IPS-18a (cell line): ENCODE measurements around the gene GOLGA8S.
"Not testable (repeated sequence)": the region's sequence is repeated elsewhere in the genome, so short reads cannot be mapped to it uniquely, and the experiment has no call there.

Source experiments
- H3K27ac ChIP-seq: one replicate; pipeline ENCODE4 v1.5.1; 2013; ENCODE audit warnings: low read length
- H3K27me3 ChIP-seq: one replicate; pipeline ENCODE4 v1.6.1; 2013; ENCODE audit warnings: mild to moderate bottlenecking, low read length; ENCODE audit not compliant: control insufficient read depth, insufficient read depth
- H3K36me3 ChIP-seq: one replicate; pipeline ENCODE4 v1.6.1; 2013; ENCODE audit warnings: low read depth, low read length; ENCODE audit not compliant: control insufficient read depth
- H3K4me1 ChIP-seq: one replicate; pipeline ENCODE4 v1.6.1; 2013; ENCODE audit warnings: low read depth, low read length; ENCODE audit not compliant: control insufficient read depth
- H3K4me3 ChIP-seq: one replicate; pipeline ENCODE4 v1.5.1; 2013; ENCODE audit warnings: low read length
- H3K9ac ChIP-seq: one replicate; pipeline ENCODE4 v1.6.1; 2013; ENCODE audit warnings: mild to moderate bottlenecking, low read length, moderate library complexity
- H3K9me3 ChIP-seq: one replicate; pipeline ENCODE4 v1.6.1; 2013; ENCODE audit warnings: low read depth, low read length; ENCODE audit not compliant: control insufficient read depth

The GOLGA8S gene

DNA sequence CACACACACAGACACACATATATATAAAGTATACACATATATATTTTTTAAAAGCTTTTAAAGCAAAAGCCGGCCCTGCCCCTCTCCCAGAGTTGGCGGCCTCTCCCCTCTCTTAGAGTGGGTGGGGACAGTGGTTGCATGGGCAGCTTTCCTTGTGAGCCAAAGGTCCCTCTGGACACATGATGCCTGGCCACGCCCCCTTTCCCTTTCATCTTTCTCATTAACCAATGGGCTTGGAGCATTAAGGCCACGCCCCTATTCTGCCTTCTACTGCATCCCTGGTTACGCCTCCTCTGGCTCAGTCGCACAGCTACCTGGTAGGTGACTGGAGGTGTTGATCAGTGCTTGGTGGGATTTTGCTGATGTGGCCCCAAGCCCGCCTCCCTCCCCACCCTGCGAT, at the start of gene GOLGA8S:
GOLGA8S (plus strand) TSS at position 301 of the 400 bp plus-strand sequence; CDS start at position 363, 62 bp downstream.
- not testable (repeated sequence) for H3K27ac ChIP-seq, H3K4me3 ChIP-seq

DNA sequence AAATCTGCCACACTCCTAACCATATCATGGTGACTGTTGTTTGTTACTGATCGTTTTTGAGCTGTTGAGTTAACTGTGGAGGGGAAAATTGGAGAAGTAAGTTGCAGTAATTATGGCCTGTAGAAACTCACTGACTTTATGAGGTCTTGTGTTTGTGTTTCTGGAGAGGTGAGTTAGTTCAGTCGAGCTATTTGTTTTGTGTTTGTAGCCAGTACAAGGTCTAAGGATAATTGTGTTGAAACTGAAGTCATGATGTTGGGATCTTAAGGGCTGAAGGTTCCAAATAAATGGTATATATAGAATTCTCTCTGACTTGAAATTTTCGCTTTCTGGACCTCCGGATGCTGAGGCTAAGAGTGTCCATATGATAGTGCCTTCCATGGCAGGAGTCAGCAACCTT, 49.7 kb upstream of the GOLGA8S start:
- H3K9ac ChIP-seq, H3K27me3 ChIP-seq, H3K36me3 ChIP-seq, H3K9me3 ChIP-seq, H3K27ac ChIP-seq, H3K4me3 ChIP-seq, H3K4me1 ChIP-seq: not testable (repeated sequence)

More for the DNA sequence above, at the start of gene GOLGA8S:
- not testable (repeated sequence) for H3K27me3 ChIP-seq, H3K36me3 ChIP-seq, H3K9me3 ChIP-seq, H3K9ac ChIP-seq, H3K4me1 ChIP-seq

- not testable (repeated sequence) for H3K4me1 ChIP-seq, H3K4me3 ChIP-seq, H3K36me3 ChIP-seq, H3K9me3 ChIP-seq, H3K27me3 ChIP-seq, H3K9ac ChIP-seq, H3K27ac ChIP-seq
Observed at GRCh38 chr15:23305921-23306320, 48.6 kb upstream of the GOLGA8S start.

DNA sequence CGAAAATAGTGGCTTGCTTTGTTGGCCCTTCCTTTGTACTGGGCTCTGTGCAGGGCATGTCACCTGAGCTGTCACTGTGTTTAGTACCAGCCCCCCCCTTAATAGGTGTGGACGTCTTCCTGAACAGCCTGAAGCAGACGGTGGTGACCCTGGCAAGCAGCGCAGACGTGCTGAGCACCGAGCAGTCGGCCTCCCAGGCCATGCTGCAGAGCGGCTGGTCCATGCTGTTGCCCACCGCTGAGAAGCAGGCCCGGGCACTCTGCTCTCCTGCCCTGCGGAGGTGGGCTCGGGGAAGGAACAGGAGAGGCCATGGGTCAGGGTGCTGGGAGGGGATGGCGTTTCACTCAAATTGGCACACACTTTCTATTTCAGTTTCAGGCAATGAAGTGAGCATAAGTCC, 43.3 kb upstream of the GOLGA8S start:
- not testable (repeated sequence) for H3K27ac ChIP-seq, H3K4me3 ChIP-seq, H3K9ac ChIP-seq, H3K4me1 ChIP-seq, H3K9me3 ChIP-seq, H3K27me3 ChIP-seq, H3K36me3 ChIP-seq

DNA sequence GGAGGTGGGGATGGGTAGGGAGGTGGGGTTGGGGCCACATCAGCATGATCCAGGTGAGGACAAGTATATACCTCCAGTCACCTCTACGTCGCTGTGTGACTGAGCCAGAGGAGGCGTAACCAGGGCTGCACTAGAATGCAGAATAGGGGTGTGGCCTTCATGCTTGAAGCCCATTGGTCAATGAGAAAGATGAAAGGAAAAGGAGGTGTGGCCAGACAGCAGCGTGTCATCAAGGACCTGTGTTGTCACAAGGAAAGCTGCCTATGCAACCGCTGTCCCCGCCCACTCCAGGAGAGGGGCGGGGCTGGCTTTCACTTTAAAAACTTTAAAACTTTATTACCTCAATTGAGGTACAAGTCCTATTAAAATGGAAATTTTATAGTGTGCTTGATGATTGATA, 20.5 kb upstream of the GOLGA8S start, which contains the start of gene GOLGA6L26:
GOLGA6L26 (minus strand) TSS at position 101 of the 400 bp plus-strand sequence; CDS start at position 40, 61 bp downstream.
- not testable (repeated sequence) for H3K27ac ChIP-seq, H3K4me1 ChIP-seq, H3K9ac ChIP-seq, H3K27me3 ChIP-seq, H3K36me3 ChIP-seq, H3K4me3 ChIP-seq, H3K9me3 ChIP-seq

DNA sequence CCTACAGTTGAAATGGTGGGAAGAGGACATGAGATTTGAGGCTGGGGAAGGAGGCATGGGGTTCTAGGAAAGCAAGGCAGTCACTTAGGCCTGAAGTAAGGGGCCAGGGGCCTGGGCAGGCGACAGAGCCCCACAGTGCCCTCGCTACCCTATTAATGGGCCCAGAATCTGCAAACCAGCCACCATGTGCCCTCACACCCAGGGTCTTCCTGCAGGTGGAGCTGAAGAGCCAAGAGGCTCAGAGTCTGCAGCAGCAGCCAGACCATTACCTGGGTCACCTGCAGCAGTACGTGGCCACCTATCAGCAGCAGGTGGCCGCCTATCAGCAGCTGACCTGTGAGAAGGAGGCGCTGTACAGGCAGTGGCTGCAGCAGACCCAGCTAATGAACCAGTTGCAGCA, 8.1 kb downstream of the GOLGA8S start:
- H3K4me3 ChIP-seq, H3K9ac ChIP-seq, H3K4me1 ChIP-seq, H3K27ac ChIP-seq, H3K27me3 ChIP-seq, H3K36me3 ChIP-seq, H3K9me3 ChIP-seq: not testable (repeated sequence)

DNA sequence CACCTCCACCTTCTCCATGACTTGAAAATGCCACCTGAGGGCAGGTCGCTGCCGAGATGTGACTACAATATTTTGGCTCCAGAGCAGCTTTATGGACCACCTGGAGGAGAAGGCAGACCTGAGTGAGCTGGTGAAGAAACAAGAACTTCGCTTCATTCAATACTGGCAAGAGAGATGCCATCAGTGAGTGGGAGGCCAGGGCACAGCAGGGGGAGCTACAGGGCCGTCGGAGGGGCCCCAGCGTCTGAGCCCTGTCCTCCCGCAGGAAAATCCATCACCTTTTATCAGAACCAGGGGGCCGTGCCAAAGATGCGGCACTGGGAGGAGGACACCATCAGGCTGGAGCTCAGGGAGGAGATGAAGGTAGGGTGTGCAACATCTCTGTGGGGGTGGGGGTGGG, 9.7 kb downstream of the GOLGA8S start:
- H3K27ac ChIP-seq, H3K36me3 ChIP-seq, H3K27me3 ChIP-seq, H3K9me3 ChIP-seq, H3K4me1 ChIP-seq, H3K9ac ChIP-seq, H3K4me3 ChIP-seq: not testable (repeated sequence)

DNA sequence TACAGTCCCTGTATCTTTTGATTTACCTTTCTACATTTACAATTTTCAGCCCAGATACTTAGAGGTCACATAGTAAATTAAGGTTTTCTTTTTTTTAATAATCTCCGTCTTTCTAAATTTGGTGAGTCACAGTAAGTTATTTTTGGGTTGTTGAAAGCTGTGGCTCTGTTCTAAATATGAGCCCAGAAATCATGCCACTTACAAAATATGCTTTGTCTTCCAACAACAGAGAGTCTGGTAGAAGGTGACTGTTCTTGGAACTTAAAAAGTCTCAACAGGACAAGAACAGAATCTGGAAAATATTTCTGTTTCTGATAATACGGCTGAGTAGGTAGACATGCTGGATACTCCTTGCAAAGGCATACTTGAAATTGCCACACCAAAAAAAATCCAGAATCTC, 16.0 kb downstream of the GOLGA8S start:
- no peak overlapping the region for H3K9ac ChIP-seq
- H3K4me3 ChIP-seq: no peak overlapping the region
- no peak overlapping the region for H3K27ac ChIP-seq
- H3K4me1 ChIP-seq: no peaks in the 10 kb centered on the region
- H3K27me3 ChIP-seq: no peaks in the 10 kb centered on the region
- H3K9me3 ChIP-seq: peaks cover 6% of the 10 kb centered on the region
- no peaks in the 10 kb centered on the region for H3K36me3 ChIP-seq

- H3K27ac ChIP-seq, H3K9me3 ChIP-seq, H3K9ac ChIP-seq, H3K4me3 ChIP-seq, H3K4me1 ChIP-seq, H3K36me3 ChIP-seq, H3K27me3 ChIP-seq: not testable (repeated sequence)
Observed at GRCh38 chr15:23371134-23371533, 16.6 kb downstream of the GOLGA8S start.

GRCh38 chr15:23371868-23372267, 17.3 kb downstream of the GOLGA8S start:
- peaks cover 14% of the 10 kb centered on the region for H3K9me3 ChIP-seq
- not testable (repeated sequence) for H3K9ac ChIP-seq, H3K27ac ChIP-seq

DNA sequence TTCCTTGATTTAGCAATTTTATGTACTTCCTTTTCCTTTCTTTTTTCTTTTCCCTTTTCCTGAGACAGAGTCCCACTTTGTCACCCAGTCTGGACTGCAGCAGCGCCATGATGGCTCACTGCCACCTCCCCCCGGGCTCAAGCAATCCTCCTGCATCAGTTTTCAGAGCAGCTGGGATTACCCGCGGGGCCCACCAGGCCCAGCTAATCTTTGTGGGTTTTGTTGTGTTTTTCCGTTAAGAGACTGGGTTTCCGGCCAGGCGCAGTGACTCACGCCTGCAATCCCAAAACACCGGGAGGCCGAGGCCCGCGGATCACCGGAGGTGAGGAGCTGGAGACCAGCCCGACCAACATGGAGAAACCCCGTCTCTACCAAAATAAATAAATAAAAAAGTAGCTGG, 17.7 kb downstream of the GOLGA8S start:
- Histone ChIP-seq H3K27me3 (no peaks in the 10 kb centered on the region), H3K36me3 (no peaks in the 10 kb centered on the region), H3K27ac (no peak overlapping the region), H3K9ac (no peak overlapping the region), H3K4me3 (no peak overlapping the region), H3K9me3 (peaks cover 19% of the 10 kb centered on the region), H3K4me1 (no peaks in the 10 kb centered on the region)

More at GRCh38 chr15:23371868-23372267, 17.3 kb downstream of the GOLGA8S start:
- not testable (repeated sequence) for H3K4me1 ChIP-seq, H3K27me3 ChIP-seq, H3K4me3 ChIP-seq, H3K36me3 ChIP-seq

DNA sequence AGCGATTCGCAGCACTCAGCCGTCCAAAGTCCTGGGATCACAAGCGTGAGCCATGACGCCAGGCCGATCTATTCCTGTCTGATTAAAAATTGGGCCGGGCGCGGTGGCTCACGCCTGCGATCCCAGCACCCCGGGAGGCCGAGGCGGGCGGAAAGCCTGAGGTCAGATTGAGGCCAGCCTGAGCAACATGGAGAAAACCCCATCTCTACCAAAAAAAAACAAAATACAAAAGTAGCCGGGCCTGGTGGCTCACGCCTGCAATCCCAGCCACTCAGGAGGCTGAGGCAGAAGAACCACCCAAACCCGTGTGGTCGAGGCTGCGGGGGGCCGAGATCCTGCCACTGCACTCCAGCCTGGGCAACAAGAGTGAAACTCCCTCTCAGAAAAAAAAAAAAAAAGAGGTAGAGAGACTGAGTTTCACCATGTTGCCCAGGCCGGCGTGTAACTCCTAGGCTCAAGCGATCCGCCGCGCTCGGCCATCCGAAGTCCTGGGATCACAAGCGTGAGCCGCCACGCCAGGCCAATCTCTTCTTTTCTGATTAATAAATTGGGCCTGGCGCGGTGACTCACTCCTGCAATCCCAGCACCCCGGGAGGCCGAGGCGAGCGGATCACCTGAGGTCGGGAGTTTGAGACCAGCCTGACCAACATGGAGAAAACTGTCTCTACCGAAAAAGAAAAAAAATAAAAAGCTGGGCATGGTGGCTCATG, 18.5 kb downstream of the GOLGA8S start:
- H3K4me1 ChIP-seq, H3K27ac ChIP-seq, H3K36me3 ChIP-seq, H3K4me3 ChIP-seq, H3K9ac ChIP-seq, H3K27me3 ChIP-seq: not testable (repeated sequence)
- H3K9me3 ChIP-seq: peaks cover 25% of the 10 kb centered on the region
